GM19238 (cell line): ENCODE measurements around the gene FIBCD1.
"Not testable (repeated sequence)": the region's sequence is repeated elsewhere in the genome, so short reads cannot be mapped to it uniquely, and the experiment has no call there.

Experiments used
- DNase-seq: peaks from one replicate; pipeline ENCODE4 v3.0.0; 2011; ENCODE audit warnings: low spot score; ENCODE audit not compliant: insufficient read length

FIBCD1 gene

GRCh38 chr9:130973686-130974281 lies 34.7 kb upstream of the FIBCD1 start:
- no peak for DNase-seq

- DNase-seq, result no peak
These were observed 34.1 kb upstream of the FIBCD1 start for GRCh38 chr9:130972957-130973685.

- no peak for DNase-seq
These were observed 33.4 kb upstream of the FIBCD1 start for GRCh38 chr9:130972277-130972956.

- no peak for DNase-seq
These were observed 32.3 kb upstream of the FIBCD1 start for GRCh38 chr9:130971294-130971849.

GRCh38 chr9:130970855-130971254 lies 31.8 kb upstream of the FIBCD1 start:
- DNase-seq, result no peak

GRCh38 chr9:130970052-130970451 lies 31.0 kb upstream of the FIBCD1 start:
- DNase-seq, result no peak

GRCh38 chr9:130965680-130966079 lies 26.6 kb upstream of the FIBCD1 start:
- no peak for DNase-seq

- no peak for DNase-seq
These were observed 24.9 kb upstream of the FIBCD1 start for GRCh38 chr9:130963916-130964315.

- no peak for DNase-seq
These were observed 24.4 kb upstream of the FIBCD1 start for GRCh38 chr9:130963337-130963908.

- DNase-seq, result no peak
These were observed 23.6 kb upstream of the FIBCD1 start for GRCh38 chr9:130962418-130963316.

- no peak for DNase-seq
These were observed 22.7 kb upstream of the FIBCD1 start for GRCh38 chr9:130961511-130962300.

GRCh38 chr9:130960522-130961378 lies 21.7 kb upstream of the FIBCD1 start:
- DNase-seq, result no peak

- DNase-seq, result no peak
These were observed 20.8 kb upstream of the FIBCD1 start for GRCh38 chr9:130959809-130960334.

GRCh38 chr9:130958564-130958963 lies 19.5 kb upstream of the FIBCD1 start:
- not testable (repeated sequence) for DNase-seq

GRCh38 chr9:130957451-130958203 lies 18.6 kb upstream of the FIBCD1 start:
- DNase-seq, result no peak

GRCh38 chr9:130956636-130957450 lies 17.8 kb upstream of the FIBCD1 start:
- no peak for DNase-seq

- no peak for DNase-seq
These were observed 17.0 kb upstream of the FIBCD1 start for GRCh38 chr9:130955947-130956621.
